HL-60 (cell line): ENCODE data around the gene PARL.

Source experiments
- DNase-seq, 2 experiments: peaks; one replicate each; pipeline ENCODE4 v3.0.0-alpha.2; 2010 to 2020; ENCODE audit warnings: low read depth in 1 of 2, low spot score in 1 of 2
- H3K27ac ChIP-seq: fragments of 250-450 bp; sonication (Bioruptor Pico); replicated peaks from 2 replicates; pipeline ENCODE4 v1.5.1; 2020; ENCODE audit warnings: mild to moderate bottlenecking, moderate library complexity
- H3K27me3 ChIP-seq: fragments of 250-450 bp; sonication (Bioruptor Pico); 2 replicates; pipeline ENCODE4 v1.5.1; 2021; ENCODE audit warnings: mild to moderate bottlenecking, moderate library complexity; ENCODE audit not compliant: insufficient read depth, poor library complexity, severe bottlenecking
- H3K4me3 ChIP-seq: replicated peaks from 2 replicates; pipeline ENCODE4 v1.5.1; 2011; ENCODE audit warnings: mild to moderate bottlenecking, control low read depth, low read length; ENCODE audit not compliant: insufficient read depth
- GABPA ChIP-seq: IDR thresholded peaks from 2 replicates; pipeline ENCODE4 v1.6.1; 2012; ENCODE audit warnings: low read depth
- POLR2AphosphoS5 ChIP-seq: IDR thresholded peaks from 2 replicates; pipeline ENCODE4 v1.6.1; 2012; ENCODE audit warnings: low read depth
- SPI1 ChIP-seq: IDR thresholded peaks from 2 replicates; pipeline ENCODE4 v1.6.1; 2012; ENCODE audit warnings: low read depth, mild to moderate bottlenecking, borderline replicate concordance
- TF ChIP-seq, protein P1 (sequence below): IDR thresholded peaks from one replicate; pipeline ENCODE4 v1.5.1; 2011; ENCODE audit warnings: low read length, control low read depth, inconsistent platforms; ENCODE audit not compliant: insufficient read depth
- TF ChIP-seq, protein P2 (sequence below): IDR thresholded peaks from 2 replicates; pipeline ENCODE4 v1.6.1; 2012; ENCODE audit warnings: low read depth; ENCODE audit not compliant: insufficient replicate concordance

PARL gene

DNA sequence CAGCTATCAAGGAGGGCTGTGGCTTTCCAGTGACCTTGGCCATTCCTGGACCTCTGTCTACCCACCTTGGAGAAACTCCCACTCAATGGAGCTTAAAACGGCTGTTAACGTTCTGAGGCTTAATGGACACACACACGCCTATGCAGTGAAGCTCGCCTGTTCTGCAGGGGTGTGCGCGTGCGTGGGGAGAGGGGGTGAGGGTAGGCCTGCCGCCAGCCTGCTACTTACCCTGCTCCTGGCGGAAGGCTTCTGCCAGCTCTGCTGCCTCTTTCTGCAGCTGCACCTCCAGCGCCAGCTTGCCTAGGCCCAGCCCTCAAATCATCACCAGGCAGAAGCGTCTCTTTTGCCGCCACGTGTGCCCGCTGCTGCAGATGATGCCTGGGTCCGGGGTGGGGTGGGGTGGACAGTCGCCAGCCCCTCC is 23.2 kb upstream of the PARL start:
- no peak for DNase-seq
- H3K4me3 ChIP-seq: no peak overlapping the region
- no peak overlapping the region for H3K27ac ChIP-seq
- TF ChIP-seq GABPA (no peak), SPI1 (no peak), POLR2AphosphoS5 (no peak)
- TF ChIP-seq, protein P1, sequence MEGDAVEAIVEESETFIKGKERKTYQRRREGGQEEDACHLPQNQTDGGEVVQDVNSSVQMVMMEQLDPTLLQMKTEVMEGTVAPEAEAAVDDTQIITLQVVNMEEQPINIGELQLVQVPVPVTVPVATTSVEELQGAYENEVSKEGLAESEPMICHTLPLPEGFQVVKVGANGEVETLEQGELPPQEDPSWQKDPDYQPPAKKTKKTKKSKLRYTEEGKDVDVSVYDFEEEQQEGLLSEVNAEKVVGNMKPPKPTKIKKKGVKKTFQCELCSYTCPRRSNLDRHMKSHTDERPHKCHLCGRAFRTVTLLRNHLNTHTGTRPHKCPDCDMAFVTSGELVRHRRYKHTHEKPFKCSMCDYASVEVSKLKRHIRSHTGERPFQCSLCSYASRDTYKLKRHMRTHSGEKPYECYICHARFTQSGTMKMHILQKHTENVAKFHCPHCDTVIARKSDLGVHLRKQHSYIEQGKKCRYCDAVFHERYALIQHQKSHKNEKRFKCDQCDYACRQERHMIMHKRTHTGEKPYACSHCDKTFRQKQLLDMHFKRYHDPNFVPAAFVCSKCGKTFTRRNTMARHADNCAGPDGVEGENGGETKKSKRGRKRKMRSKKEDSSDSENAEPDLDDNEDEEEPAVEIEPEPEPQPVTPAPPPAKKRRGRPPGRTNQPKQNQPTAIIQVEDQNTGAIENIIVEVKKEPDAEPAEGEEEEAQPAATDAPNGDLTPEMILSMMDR: no peak
- TF ChIP-seq, protein P2, sequence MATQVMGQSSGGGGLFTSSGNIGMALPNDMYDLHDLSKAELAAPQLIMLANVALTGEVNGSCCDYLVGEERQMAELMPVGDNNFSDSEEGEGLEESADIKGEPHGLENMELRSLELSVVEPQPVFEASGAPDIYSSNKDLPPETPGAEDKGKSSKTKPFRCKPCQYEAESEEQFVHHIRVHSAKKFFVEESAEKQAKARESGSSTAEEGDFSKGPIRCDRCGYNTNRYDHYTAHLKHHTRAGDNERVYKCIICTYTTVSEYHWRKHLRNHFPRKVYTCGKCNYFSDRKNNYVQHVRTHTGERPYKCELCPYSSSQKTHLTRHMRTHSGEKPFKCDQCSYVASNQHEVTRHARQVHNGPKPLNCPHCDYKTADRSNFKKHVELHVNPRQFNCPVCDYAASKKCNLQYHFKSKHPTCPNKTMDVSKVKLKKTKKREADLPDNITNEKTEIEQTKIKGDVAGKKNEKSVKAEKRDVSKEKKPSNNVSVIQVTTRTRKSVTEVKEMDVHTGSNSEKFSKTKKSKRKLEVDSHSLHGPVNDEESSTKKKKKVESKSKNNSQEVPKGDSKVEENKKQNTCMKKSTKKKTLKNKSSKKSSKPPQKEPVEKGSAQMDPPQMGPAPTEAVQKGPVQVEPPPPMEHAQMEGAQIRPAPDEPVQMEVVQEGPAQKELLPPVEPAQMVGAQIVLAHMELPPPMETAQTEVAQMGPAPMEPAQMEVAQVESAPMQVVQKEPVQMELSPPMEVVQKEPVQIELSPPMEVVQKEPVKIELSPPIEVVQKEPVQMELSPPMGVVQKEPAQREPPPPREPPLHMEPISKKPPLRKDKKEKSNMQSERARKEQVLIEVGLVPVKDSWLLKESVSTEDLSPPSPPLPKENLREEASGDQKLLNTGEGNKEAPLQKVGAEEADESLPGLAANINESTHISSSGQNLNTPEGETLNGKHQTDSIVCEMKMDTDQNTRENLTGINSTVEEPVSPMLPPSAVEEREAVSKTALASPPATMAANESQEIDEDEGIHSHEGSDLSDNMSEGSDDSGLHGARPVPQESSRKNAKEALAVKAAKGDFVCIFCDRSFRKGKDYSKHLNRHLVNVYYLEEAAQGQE: no peak
- no peaks in the 10 kb centered on the region for H3K27me3 ChIP-seq

DNA sequence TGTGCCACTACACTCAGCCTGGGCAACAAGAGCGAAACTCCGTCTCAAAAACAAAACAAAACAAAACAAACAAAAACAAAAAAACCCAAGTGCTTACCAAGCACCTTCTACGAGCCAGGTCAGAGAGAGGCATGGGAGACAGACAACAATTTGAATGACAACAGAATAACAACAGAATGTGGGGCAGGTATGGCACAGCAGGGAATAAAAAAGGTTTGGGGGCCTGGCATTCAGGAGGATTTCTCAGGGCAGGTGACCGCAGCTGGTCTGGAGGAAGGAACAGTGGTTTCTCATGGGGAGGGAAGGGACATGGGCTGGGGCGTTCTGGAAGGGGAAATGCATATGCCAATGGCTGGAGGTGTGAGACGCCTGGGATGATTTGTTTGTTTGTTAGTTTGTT is 22.5 kb upstream of the PARL start:
- no peaks in the 10 kb centered on the region for H3K27me3 ChIP-seq
- TF ChIP-seq, protein P1: no peak
- no peak for TF ChIP-seq SPI1
- no peak for TF ChIP-seq GABPA
- TF ChIP-seq, protein P2: no peak
- TF ChIP-seq POLR2AphosphoS5: no peak
- no peak for DNase-seq
- no peak overlapping the region for H3K27ac ChIP-seq
- no peak overlapping the region for H3K4me3 ChIP-seq

DNA sequence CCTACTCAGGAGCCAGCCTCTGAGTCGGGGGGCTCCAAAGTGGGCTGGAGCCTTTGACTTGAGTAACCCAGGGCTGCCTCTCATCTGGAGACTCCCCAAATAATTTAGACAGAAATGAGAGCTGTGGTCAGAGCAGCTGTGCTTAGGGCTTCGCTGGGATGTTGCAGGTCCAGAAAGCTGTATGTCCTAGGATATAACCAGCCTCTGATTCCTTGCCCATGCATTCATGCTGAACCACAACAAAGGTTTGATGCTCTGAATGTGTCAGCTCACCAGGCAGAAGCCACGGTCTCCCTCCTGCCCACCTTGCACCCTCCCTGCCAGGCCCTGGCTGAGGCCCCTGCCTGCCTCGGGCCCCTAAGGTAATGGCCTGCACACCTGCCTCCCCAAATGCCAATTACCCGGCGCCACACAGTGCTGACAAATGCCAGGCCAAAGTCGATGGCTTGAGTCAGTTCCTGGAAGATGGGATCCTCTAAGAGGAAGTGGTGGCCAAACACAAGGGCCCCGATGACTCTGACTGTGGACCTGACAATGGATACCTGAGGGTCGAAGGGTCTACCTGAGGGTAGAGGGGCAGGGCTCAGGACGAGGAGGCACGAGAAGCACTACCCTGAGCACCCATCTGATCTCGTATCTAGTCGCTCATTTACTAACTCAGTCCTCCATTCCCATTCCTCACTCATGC is 21.7 kb upstream of the PARL start:
- DNase-seq: no peak
- TF ChIP-seq SPI1: peak; percentile 61; the same call in 1 of the 2 replicates
- TF ChIP-seq GABPA: no peak
- Histone ChIP-seq H3K27ac (no peak overlapping the region), H3K4me3 (no peak overlapping the region), H3K27me3 (no peaks in the 10 kb centered on the region)

DNA sequence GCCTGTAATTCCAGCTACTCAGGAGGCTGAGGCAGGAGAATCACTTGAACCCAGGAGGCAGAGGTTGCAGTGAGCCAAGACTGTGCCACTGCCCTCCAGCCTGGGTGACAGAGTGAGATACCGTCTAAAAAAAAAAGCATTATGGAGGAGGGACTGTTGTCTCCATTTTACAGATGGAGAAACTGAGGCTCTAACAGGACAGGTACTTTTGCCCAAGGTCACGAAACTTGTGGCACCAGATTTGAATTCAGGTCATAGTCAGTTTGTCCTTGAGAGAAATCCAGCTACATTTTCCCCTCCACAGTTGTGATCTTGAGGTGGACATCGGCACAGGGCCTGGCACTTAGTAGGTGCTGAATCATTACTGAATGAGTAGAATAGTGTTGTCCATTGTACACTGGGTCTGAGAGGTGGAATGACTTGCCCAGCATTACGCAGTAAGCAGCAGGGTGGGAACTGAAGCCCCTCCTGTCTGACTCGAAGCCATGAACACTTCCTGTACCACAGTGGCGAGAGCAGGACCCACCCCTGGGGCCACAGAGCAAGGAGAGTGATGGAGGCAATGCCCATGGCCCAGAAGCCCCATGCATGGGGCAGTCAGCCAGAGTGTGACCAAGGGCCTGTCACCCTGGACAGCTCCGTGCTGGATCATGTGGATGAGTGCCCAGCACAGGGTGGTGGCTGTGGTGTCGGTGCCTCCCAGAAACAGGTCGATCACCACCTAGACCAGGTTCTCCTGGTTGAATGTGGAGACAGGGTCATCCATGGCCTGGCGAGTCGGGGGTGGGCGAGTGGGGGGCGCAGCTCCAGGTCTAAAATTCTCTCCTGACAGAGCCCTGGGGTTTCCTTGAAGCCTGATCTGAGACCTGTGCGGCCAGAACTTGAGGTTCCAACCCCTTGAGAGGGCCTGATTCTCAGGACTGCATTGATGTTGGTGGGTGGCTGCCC is 20.4 kb upstream of the PARL start:
- Histone ChIP-seq H3K27ac (no peak overlapping the region), H3K27me3 (no peaks in the 10 kb centered on the region), H3K4me3 (no peak overlapping the region)
- no peak for DNase-seq
- TF ChIP-seq, protein P2: peak; percentile 75
- TF ChIP-seq, protein P1: no peak
